HepG2 (cell line): ENCODE measurements around the gene SMC1B. TPM values are rescaled to one million over a fixed set of nuclear protein-coding genes. Genes with fewer than 3 reads are reported as not detected.

ENCODE experiments used
- ATAD3A ChIP-seq: sonication (generic); formaldehyde crosslinking; IDR thresholded peaks from 2 replicates; pipeline ENCODE4 v1.4.0; 2020; ENCODE audit warnings: missing genetic modification reagents
- FIP1L1 ChIP-seq: fragments of 200-400 bp; formaldehyde crosslinking; IDR thresholded peaks from 2 replicates; pipeline ENCODE4 v1.6.1; 2018; ENCODE audit warnings: low read depth, mild to moderate bottlenecking, low read length, moderate library complexity, borderline replicate concordance; ENCODE audit not compliant: insufficient read depth
- HNF1B ChIP-seq: sonication (generic); formaldehyde crosslinking; IDR thresholded peaks from 2 replicates; pipeline ENCODE4 v1.5.1; 2020; ENCODE audit warnings: mild to moderate bottlenecking, moderate library complexity, missing genetic modification reagents
- LBX2 ChIP-seq: sonication (generic); formaldehyde crosslinking; IDR thresholded peaks from 2 replicates; pipeline ENCODE4 v1.5.0; 2020; ENCODE audit warnings: missing genetic modification reagents, mild to moderate bottlenecking, borderline replicate concordance
- MAFF ChIP-seq: IDR thresholded peaks from 2 replicates; pipeline ENCODE4 v1.6.1; 2011; ENCODE audit warnings: low read depth, low read length, improper control_type of control experiment
- NR2C2 ChIP-seq: sonication (generic); formaldehyde crosslinking; IDR thresholded peaks from 2 replicates; pipeline ENCODE4 v1.4.0; 2020; ENCODE audit warnings: missing genetic modification reagents, mild to moderate bottlenecking, moderate library complexity, borderline replicate concordance
- polyA plus RNA-seq, 8 experiments: library from polyadenylated mRNA; depleted of rRNA in 3 of 8; stranded (reverse) in 7 of 8; unstranded in 1 of 8; fragments of >200 nt; fragmentation: Illumina TruSeq in 4 of 8; extraction: Trizol in 4 of 8; gene quantifications; 2 replicates each; pipeline versions ENCODE4 v1.2.1 to v1.2.3, GENCODE V29; 2011 to 2016; ENCODE audit warnings: low read depth in 4 of 8, missing spikeins in 1 of 8, mixed read lengths in 1 of 8; ENCODE audit not compliant: insufficient read depth in 1 of 8
- total RNA-seq, 5 experiments: library from RNA; depleted of rRNA; stranded (reverse); fragments of >200 nt; fragmentation: Illumina TruSeq; extraction: Trizol; gene quantifications; 2 replicates each; pipeline ENCODE4 v1.2.3, GENCODE V29; 2016; ENCODE audit warnings: low read depth in 1 of 5
- TF ChIP-seq, protein P1 (sequence below): sonication (generic); formaldehyde crosslinking; IDR thresholded peaks from 2 replicates; pipeline ENCODE4 v1.4.0; 2020; ENCODE audit warnings: missing genetic modification reagents, borderline replicate concordance
- TF ChIP-seq, protein P2 (sequence below): sonication (generic); formaldehyde crosslinking; IDR thresholded peaks from 2 replicates; pipeline ENCODE4 v1.9.0; 2021; ENCODE audit warnings: missing genetic modification reagents, mild to moderate bottlenecking, borderline replicate concordance
- TF ChIP-seq, protein P3 (sequence below): sonication (generic); formaldehyde crosslinking; IDR thresholded peaks from 2 replicates; pipeline ENCODE4 v1.4.0; 2020; ENCODE audit warnings: missing genetic modification reagents
- TF ChIP-seq, protein P4 (sequence below): sonication (generic); formaldehyde crosslinking; IDR thresholded peaks from 2 replicates; pipeline ENCODE4 v1.5.0; 2020; ENCODE audit warnings: mild to moderate bottlenecking, missing genetic modification reagents, borderline replicate concordance

Gene SMC1B
- total and polyA plus RNA-seq, 2 of the 13 experiments (the other 11 are each of a cell fraction or from before 2014, with no cell fraction given) = not detected

DNA sequence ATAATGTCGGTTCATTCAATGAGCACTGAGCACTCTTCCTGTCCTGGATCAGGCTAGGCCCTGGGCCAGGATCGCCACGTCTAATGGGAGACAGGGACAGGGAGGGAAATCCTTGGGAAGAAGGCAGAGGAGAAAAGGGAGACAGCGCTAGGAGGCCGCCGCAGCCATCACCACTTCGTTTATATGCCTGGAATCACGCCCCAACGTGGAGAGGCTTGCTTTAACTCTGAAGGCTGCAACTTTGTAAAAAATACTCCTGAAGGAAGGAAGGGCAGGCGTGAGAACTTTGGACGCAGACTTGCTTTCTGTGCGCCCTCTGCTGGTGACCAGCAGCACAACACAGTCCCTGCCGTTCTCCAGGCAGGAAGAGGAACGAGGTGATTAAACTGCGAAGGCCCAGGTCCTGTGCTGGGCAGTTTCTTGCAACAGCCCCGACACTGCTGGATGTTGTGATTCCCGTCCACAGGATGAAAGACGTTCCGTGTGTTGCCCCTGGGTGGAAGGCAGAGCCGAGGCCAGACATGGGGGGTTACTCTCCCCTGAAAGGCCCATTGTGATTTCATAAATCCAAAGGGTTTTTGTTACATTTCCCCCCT lies 22.2 kb upstream of the SMC1B start (continued):
- TF ChIP-seq, protein P1, sequence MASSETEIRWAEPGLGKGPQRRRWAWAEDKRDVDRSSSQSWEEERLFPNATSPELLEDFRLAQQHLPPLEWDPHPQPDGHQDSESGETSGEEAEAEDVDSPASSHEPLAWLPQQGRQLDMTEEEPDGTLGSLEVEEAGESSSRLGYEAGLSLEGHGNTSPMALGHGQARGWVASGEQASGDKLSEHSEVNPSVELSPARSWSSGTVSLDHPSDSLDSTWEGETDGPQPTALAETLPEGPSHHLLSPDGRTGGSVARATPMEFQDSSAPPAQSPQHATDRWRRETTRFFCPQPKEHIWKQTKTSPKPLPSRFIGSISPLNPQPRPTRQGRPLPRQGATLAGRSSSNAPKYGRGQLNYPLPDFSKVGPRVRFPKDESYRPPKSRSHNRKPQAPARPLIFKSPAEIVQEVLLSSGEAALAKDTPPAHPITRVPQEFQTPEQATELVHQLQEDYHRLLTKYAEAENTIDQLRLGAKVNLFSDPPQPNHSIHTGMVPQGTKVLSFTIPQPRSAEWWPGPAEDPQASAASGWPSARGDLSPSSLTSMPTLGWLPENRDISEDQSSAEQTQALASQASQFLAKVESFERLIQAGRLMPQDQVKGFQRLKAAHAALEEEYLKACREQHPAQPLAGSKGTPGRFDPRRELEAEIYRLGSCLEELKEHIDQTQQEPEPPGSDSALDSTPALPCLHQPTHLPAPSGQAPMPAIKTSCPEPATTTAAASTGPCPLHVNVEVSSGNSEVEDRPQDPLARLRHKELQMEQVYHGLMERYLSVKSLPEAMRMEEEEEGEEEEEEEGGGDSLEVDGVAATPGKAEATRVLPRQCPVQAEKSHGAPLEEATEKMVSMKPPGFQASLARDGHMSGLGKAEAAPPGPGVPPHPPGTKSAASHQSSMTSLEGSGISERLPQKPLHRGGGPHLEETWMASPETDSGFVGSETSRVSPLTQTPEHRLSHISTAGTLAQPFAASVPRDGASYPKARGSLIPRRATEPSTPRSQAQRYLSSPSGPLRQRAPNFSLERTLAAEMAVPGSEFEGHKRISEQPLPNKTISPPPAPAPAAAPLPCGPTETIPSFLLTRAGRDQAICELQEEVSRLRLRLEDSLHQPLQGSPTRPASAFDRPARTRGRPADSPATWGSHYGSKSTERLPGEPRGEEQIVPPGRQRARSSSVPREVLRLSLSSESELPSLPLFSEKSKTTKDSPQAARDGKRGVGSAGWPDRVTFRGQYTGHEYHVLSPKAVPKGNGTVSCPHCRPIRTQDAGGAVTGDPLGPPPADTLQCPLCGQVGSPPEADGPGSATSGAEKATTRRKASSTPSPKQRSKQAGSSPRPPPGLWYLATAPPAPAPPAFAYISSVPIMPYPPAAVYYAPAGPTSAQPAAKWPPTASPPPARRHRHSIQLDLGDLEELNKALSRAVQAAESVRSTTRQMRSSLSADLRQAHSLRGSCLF (CRISPR knock-in tag) = no peak
- TF ChIP-seq NR2C2 (CRISPR knock-in tag) (peak; percentile 33; the same call in 1 of the 2 replicates), ATAD3A (CRISPR knock-in tag) (no peak), MAFF (no peak), HNF1B (CRISPR knock-in tag) (peak; percentile 63), LBX2 (CRISPR knock-in tag) (no peak), FIP1L1 (no peak)
- TF ChIP-seq, protein P2, sequence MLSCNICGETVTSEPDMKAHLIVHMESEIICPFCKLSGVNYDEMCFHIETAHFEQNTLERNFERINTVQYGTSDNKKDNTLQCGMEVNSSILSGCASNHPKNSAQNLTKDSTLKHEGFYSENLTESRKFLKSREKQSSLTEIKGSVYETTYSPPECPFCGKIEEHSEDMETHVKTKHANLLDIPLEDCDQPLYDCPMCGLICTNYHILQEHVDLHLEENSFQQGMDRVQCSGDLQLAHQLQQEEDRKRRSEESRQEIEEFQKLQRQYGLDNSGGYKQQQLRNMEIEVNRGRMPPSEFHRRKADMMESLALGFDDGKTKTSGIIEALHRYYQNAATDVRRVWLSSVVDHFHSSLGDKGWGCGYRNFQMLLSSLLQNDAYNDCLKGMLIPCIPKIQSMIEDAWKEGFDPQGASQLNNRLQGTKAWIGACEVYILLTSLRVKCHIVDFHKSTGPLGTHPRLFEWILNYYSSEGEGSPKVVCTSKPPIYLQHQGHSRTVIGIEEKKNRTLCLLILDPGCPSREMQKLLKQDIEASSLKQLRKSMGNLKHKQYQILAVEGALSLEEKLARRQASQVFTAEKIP (CRISPR knock-in tag) = no peak
- TF ChIP-seq, protein P3, sequence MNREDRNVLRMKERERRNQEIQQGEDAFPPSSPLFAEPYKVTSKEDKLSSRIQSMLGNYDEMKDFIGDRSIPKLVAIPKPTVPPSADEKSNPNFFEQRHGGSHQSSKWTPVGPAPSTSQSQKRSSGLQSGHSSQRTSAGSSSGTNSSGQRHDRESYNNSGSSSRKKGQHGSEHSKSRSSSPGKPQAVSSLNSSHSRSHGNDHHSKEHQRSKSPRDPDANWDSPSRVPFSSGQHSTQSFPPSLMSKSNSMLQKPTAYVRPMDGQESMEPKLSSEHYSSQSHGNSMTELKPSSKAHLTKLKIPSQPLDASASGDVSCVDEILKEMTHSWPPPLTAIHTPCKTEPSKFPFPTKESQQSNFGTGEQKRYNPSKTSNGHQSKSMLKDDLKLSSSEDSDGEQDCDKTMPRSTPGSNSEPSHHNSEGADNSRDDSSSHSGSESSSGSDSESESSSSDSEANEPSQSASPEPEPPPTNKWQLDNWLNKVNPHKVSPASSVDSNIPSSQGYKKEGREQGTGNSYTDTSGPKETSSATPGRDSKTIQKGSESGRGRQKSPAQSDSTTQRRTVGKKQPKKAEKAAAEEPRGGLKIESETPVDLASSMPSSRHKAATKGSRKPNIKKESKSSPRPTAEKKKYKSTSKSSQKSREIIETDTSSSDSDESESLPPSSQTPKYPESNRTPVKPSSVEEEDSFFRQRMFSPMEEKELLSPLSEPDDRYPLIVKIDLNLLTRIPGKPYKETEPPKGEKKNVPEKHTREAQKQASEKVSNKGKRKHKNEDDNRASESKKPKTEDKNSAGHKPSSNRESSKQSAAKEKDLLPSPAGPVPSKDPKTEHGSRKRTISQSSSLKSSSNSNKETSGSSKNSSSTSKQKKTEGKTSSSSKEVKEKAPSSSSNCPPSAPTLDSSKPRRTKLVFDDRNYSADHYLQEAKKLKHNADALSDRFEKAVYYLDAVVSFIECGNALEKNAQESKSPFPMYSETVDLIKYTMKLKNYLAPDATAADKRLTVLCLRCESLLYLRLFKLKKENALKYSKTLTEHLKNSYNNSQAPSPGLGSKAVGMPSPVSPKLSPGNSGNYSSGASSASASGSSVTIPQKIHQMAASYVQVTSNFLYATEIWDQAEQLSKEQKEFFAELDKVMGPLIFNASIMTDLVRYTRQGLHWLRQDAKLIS (CRISPR knock-in tag) = no peak
- TF ChIP-seq, protein P4, sequence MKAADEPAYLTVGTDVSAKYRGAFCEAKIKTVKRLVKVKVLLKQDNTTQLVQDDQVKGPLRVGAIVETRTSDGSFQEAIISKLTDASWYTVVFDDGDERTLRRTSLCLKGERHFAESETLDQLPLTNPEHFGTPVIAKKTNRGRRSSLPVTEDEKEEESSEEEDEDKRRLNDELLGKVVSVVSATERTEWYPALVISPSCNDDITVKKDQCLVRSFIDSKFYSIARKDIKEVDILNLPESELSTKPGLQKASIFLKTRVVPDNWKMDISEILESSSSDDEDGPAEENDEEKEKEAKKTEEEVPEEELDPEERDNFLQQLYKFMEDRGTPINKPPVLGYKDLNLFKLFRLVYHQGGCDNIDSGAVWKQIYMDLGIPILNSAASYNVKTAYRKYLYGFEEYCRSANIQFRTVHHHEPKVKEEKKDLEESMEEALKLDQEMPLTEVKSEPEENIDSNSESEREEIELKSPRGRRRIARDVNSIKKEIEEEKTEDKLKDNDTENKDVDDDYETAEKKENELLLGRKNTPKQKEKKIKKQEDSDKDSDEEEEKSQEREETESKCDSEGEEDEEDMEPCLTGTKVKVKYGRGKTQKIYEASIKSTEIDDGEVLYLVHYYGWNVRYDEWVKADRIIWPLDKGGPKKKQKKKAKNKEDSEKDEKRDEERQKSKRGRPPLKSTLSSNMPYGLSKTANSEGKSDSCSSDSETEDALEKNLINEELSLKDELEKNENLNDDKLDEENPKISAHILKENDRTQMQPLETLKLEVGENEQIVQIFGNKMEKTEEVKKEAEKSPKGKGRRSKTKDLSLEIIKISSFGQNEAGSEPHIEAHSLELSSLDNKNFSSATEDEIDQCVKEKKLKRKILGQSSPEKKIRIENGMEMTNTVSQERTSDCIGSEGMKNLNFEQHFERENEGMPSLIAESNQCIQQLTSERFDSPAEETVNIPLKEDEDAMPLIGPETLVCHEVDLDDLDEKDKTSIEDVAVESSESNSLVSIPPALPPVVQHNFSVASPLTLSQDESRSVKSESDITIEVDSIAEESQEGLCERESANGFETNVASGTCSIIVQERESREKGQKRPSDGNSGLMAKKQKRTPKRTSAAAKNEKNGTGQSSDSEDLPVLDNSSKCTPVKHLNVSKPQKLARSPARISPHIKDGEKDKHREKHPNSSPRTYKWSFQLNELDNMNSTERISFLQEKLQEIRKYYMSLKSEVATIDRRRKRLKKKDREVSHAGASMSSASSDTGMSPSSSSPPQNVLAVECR = peak; percentile 58; the same call in 1 of the 2 replicates
